Liver (tissue), 9 donors: Measurements from ENCODE around the gene AP2S1. TPM values are rescaled to one million over a fixed set of nuclear protein-coding genes. Genes with fewer than 3 reads are reported as not detected.

Source experiments
- DNase-seq: peaks from one replicate; pipeline ENCODE4 v3.0.0-alpha.2; 2017; ENCODE audit warnings: low spot score
- H3K27ac ChIP-seq, 2 donors: one replicate each; pipeline ENCODE4 v1.7.0; 2013; ENCODE audit warnings: inconsistent platforms in 2 of 2, low read length in 2 of 2, control low read depth in 1 of 2, low read depth in 1 of 2, mild to moderate bottlenecking in 1 of 2
- H3K27me3 ChIP-seq, 4 donors: one replicate each; pipeline versions ENCODE4 v1.6.1 to v1.7.0; 2013; ENCODE audit warnings: low read length in 3 of 4, inconsistent platforms in 1 of 4, mild to moderate bottlenecking in 1 of 4, moderate library complexity in 1 of 4; ENCODE audit not compliant: control insufficient read depth in 4 of 4, insufficient read depth in 4 of 4
- H3K36me3 ChIP-seq, 4 donors: one replicate each; pipeline versions ENCODE4 v1.6.1 to v1.7.0; 2013; ENCODE audit warnings: low read length in 3 of 4, mild to moderate bottlenecking in 3 of 4, low read depth in 1 of 4, moderate library complexity in 1 of 4; ENCODE audit not compliant: control insufficient read depth in 4 of 4, insufficient read depth in 3 of 4
- H3K4me1 ChIP-seq, 4 donors: one replicate each; pipeline versions ENCODE4 v1.6.1 to v1.7.0; 2013; ENCODE audit warnings: low read length in 3 of 4, mild to moderate bottlenecking in 3 of 4, moderate library complexity in 1 of 4; ENCODE audit not compliant: control insufficient read depth in 4 of 4, insufficient read depth in 4 of 4
- H3K4me3 ChIP-seq, 3 donors: one replicate each; pipeline versions ENCODE4 v1.6.1 to v1.7.0; 2013; ENCODE audit warnings: low read length in 3 of 3, control low read depth in 1 of 3, low read depth in 1 of 3, mild to moderate bottlenecking in 1 of 3
- H3K9ac ChIP-seq, 2 donors: one replicate each; pipeline ENCODE4 v1.7.0; 2013; ENCODE audit warnings: low read length in 2 of 2, mild to moderate bottlenecking in 2 of 2, moderate library complexity in 2 of 2, control low read depth in 1 of 2, low read depth in 1 of 2
- H3K9me3 ChIP-seq, 4 donors: one replicate each; pipeline versions ENCODE4 v1.6.1 to v1.7.0; 2013; ENCODE audit warnings: low read length in 3 of 4; ENCODE audit not compliant: control insufficient read depth in 4 of 4
- EGR1 ChIP-seq, 2 donors: IDR thresholded peaks; 2 replicates each; pipeline ENCODE4 v1.6.1; 2016 to 2018; ENCODE audit warnings: antibody characterized with exemption in 2 of 2, low read depth in 2 of 2
- FOXA2 ChIP-seq: IDR thresholded peaks from 2 replicates; pipeline ENCODE4 v1.6.1; 2016; ENCODE audit warnings: antibody characterized with exemption
- GABPA ChIP-seq, 2 donors: IDR thresholded peaks in 1 of 2; conservative IDR thresholded peaks in 1 of 2; 2 replicates each; pipeline ENCODE4 v1.6.1; 2016; ENCODE audit warnings: antibody characterized with exemption in 2 of 2, mild to moderate bottlenecking in 1 of 2, moderate library complexity in 1 of 2
- HNF4A ChIP-seq, 2 donors: conservative IDR thresholded peaks; 2 replicates each; pipeline ENCODE4 v1.6.1; 2016; ENCODE audit warnings: antibody characterized with exemption in 2 of 2, mild to moderate bottlenecking in 2 of 2
- JUND ChIP-seq, 2 donors: IDR thresholded peaks; 2 replicates each; pipeline ENCODE4 v1.6.1; 2016; ENCODE audit warnings: antibody characterized with exemption in 2 of 2
- NR2F2 ChIP-seq: IDR thresholded peaks from 2 replicates; pipeline ENCODE4 v1.6.1; 2016; ENCODE audit warnings: antibody characterized with exemption
- RAD21 ChIP-seq, 2 donors: IDR thresholded peaks; 2 replicates each; pipeline ENCODE4 v1.6.1; 2016; ENCODE audit warnings: antibody characterized with exemption in 2 of 2, mild to moderate bottlenecking in 2 of 2
- RXRA ChIP-seq, 2 donors: IDR thresholded peaks; 2 replicates each; pipeline ENCODE4 v1.6.1; 2017 to 2018; ENCODE audit warnings: antibody characterized with exemption in 2 of 2, mild to moderate bottlenecking in 1 of 2
- SP1 ChIP-seq: IDR thresholded peaks from 2 replicates; pipeline ENCODE4 v1.6.1; 2018; ENCODE audit warnings: antibody characterized with exemption, mild to moderate bottlenecking
- TAF1 ChIP-seq: conservative IDR thresholded peaks from 2 replicates; pipeline ENCODE4 v1.6.1; 2016; ENCODE audit warnings: antibody characterized with exemption, mild to moderate bottlenecking
- YY1 ChIP-seq: IDR thresholded peaks from 2 replicates; pipeline ENCODE4 v1.6.1; 2016; ENCODE audit warnings: antibody characterized with exemption, mild to moderate bottlenecking
- WGBS: extraction: QIAGEN DNeasy Blood & Tissue Kit; methylation state at CpG from one replicate; pipeline ENCODE4 v1.1.7; 2013; 5-methylcytosine and 5-hydroxymethylcytosine counted together
- polyA plus RNA-seq, 2 donors: library from polyadenylated mRNA; stranded (reverse) in 1 of 2; unstranded in 1 of 2; fragments of 200-250 nt in 1 of 2; fragments of >200 nt in 1 of 2; fragmentation: Nextera tagmentation in 1 of 2; extraction: Ambion mirVana in 1 of 2; gene quantifications; one replicate each; pipeline versions ENCODE4 v1.2.1 to v1.2.3, GENCODE V29; 2013 to 2015
- total RNA-seq, 2 donors: library from RNA; depleted of rRNA; stranded (reverse); fragments of >200 nt; gene quantifications; one replicate each; pipeline ENCODE4 v1.2.3, GENCODE V29; 2014
- TF ChIP-seq, protein P1 (sequence below): IDR thresholded peaks from 2 replicates; pipeline ENCODE4 v1.6.1; 2016; ENCODE audit warnings: antibody characterized with exemption
- TF ChIP-seq, protein P2 (sequence below): IDR thresholded peaks from 2 replicates; pipeline ENCODE4 v1.6.1; 2016; ENCODE audit warnings: antibody characterized with exemption
- TF ChIP-seq, protein P3 (sequence below): IDR thresholded peaks from 2 replicates; pipeline ENCODE4 v1.6.1; 2016; ENCODE audit warnings: antibody characterized with exemption
- TF ChIP-seq, protein P4 (sequence below): fragments of 150-350 bp; IDR thresholded peaks from 2 replicates; pipeline ENCODE4 v1.5.1; 2017; ENCODE audit warnings: improper control_type of control experiment, low read depth, low read length; ENCODE audit not compliant: missing input control
- TF ChIP-seq, protein P5 (sequence below): IDR thresholded peaks from 2 replicates; pipeline ENCODE4 v1.6.1; 2016; ENCODE audit warnings: antibody characterized with exemption, mild to moderate bottlenecking
- donor health status: healthy.
- donor health status: healthy.
- donor health status: healthy.
- donor health status: healthy.
- donor health status: healthy.

AP2S1 gene
- total and polyA plus RNA-seq, 4 donors = 28.3 to 168 (median 79.0) TPM

DNA sequence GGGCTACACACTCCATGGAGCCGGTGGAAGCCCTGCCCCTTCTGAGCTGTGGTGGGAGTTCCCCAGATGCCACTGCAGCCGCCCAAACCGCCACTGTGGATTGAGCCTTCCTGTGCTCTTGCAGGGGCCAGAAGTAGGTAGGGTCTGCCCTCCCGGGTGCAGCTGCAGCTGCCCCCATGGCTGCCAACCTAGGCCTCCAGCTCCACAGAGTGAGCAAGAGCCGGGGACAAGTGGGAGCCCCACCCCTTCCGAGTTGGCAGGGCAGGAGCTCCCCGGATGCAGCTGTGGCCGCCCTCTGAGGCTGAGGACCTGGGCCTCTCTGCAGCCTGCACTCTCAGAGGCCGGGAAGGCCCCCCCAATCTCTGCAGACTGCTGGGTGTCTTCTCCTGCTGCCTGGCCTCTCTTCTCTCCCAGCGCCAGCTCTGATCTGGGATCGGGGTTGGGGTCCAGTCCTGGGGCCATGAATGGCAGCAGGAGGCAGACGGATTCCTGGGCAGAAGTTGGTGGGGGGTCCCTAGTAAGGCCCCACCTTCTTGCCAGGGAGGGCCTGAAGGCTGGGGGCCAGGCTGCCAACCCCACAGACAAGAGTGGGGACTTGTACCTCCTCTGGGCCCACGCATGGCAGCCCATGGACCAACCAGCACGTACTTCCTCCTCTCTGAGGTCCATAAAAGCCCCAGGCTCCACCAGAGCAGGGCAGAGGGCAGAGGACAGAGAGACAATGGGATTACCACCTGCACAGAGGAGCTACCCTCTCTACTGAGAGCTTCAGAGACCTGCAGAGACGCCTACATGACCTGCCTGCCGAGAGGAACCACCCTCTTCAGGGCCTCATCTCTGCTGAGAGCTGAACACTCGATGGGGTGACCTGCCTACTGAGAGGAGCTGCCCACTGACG is 28.9 kb downstream of the AP2S1 start:
- H3K36me3 ChIP-seq = no peaks in the 10 kb centered on the region
- no peak overlapping the region for H3K4me3 ChIP-seq
- H3K9ac ChIP-seq = no peak overlapping the region
- no peak overlapping the region for H3K27ac ChIP-seq
- no peaks in the 10 kb centered on the region for H3K27me3 ChIP-seq
- no peak for DNase-seq
- H3K9me3 ChIP-seq = no peaks in the 10 kb centered on the region
- 84% methylated on average over 18 of the region's 18 CpGs for WGBS
- TF ChIP-seq TAF1 = no peak
- TF ChIP-seq, protein P1, sequence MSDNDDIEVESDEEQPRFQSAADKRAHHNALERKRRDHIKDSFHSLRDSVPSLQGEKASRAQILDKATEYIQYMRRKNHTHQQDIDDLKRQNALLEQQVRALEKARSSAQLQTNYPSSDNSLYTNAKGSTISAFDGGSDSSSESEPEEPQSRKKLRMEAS = no peak
- TF ChIP-seq, protein P2, sequence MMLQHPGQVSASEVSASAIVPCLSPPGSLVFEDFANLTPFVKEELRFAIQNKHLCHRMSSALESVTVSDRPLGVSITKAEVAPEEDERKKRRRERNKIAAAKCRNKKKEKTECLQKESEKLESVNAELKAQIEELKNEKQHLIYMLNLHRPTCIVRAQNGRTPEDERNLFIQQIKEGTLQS = no peak
- no peak for TF ChIP-seq NR2F2
- no peak for TF ChIP-seq YY1
- TF ChIP-seq GABPA (IDR thresholded peaks at IDR 0.05 in 1 of 2, conservative IDR thresholded peaks at IDR 0.05 in 1 of 2) = no peak
- no peak for TF ChIP-seq HNF4A (conservative IDR thresholded peaks at IDR 0.05)
- TF ChIP-seq, protein P3, sequence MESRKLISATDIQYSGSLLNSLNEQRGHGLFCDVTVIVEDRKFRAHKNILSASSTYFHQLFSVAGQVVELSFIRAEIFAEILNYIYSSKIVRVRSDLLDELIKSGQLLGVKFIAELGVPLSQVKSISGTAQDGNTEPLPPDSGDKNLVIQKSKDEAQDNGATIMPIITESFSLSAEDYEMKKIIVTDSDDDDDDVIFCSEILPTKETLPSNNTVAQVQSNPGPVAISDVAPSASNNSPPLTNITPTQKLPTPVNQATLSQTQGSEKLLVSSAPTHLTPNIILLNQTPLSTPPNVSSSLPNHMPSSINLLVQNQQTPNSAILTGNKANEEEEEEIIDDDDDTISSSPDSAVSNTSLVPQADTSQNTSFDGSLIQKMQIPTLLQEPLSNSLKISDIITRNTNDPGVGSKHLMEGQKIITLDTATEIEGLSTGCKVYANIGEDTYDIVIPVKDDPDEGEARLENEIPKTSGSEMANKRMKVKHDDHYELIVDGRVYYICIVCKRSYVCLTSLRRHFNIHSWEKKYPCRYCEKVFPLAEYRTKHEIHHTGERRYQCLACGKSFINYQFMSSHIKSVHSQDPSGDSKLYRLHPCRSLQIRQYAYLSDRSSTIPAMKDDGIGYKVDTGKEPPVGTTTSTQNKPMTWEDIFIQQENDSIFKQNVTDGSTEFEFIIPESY = no peak
- no peak for TF ChIP-seq RAD21 (IDR thresholded peaks at IDR 0.05)
- no peak for TF ChIP-seq SP1
- TF ChIP-seq JUND (IDR thresholded peaks at IDR 0.05) = no peak
- TF ChIP-seq, protein P4, sequence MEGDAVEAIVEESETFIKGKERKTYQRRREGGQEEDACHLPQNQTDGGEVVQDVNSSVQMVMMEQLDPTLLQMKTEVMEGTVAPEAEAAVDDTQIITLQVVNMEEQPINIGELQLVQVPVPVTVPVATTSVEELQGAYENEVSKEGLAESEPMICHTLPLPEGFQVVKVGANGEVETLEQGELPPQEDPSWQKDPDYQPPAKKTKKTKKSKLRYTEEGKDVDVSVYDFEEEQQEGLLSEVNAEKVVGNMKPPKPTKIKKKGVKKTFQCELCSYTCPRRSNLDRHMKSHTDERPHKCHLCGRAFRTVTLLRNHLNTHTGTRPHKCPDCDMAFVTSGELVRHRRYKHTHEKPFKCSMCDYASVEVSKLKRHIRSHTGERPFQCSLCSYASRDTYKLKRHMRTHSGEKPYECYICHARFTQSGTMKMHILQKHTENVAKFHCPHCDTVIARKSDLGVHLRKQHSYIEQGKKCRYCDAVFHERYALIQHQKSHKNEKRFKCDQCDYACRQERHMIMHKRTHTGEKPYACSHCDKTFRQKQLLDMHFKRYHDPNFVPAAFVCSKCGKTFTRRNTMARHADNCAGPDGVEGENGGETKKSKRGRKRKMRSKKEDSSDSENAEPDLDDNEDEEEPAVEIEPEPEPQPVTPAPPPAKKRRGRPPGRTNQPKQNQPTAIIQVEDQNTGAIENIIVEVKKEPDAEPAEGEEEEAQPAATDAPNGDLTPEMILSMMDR = no peak
- TF ChIP-seq EGR1 (IDR thresholded peaks at IDR 0.05; ENCODE audit: low read depth in 2 of 2) = no peak
- no peak for TF ChIP-seq FOXA2
- TF ChIP-seq RXRA (IDR thresholded peaks at IDR 0.05) = no peak
- TF ChIP-seq, protein P5, sequence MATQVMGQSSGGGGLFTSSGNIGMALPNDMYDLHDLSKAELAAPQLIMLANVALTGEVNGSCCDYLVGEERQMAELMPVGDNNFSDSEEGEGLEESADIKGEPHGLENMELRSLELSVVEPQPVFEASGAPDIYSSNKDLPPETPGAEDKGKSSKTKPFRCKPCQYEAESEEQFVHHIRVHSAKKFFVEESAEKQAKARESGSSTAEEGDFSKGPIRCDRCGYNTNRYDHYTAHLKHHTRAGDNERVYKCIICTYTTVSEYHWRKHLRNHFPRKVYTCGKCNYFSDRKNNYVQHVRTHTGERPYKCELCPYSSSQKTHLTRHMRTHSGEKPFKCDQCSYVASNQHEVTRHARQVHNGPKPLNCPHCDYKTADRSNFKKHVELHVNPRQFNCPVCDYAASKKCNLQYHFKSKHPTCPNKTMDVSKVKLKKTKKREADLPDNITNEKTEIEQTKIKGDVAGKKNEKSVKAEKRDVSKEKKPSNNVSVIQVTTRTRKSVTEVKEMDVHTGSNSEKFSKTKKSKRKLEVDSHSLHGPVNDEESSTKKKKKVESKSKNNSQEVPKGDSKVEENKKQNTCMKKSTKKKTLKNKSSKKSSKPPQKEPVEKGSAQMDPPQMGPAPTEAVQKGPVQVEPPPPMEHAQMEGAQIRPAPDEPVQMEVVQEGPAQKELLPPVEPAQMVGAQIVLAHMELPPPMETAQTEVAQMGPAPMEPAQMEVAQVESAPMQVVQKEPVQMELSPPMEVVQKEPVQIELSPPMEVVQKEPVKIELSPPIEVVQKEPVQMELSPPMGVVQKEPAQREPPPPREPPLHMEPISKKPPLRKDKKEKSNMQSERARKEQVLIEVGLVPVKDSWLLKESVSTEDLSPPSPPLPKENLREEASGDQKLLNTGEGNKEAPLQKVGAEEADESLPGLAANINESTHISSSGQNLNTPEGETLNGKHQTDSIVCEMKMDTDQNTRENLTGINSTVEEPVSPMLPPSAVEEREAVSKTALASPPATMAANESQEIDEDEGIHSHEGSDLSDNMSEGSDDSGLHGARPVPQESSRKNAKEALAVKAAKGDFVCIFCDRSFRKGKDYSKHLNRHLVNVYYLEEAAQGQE = no peak
- no peaks in the 10 kb centered on the region for H3K4me1 ChIP-seq
